GM12801 (cell line): ENCODE measurements around the gene CCL22.

Experiments
- TF ChIP-seq, protein P1 (sequence below): IDR thresholded peaks from one replicate; pipeline ENCODE4 v1.5.1; 2011; ENCODE audit warnings: control low read depth; ENCODE audit not compliant: insufficient read length; ENCODE audit errors: extremely low read depth

The CCL22 gene

DNA sequence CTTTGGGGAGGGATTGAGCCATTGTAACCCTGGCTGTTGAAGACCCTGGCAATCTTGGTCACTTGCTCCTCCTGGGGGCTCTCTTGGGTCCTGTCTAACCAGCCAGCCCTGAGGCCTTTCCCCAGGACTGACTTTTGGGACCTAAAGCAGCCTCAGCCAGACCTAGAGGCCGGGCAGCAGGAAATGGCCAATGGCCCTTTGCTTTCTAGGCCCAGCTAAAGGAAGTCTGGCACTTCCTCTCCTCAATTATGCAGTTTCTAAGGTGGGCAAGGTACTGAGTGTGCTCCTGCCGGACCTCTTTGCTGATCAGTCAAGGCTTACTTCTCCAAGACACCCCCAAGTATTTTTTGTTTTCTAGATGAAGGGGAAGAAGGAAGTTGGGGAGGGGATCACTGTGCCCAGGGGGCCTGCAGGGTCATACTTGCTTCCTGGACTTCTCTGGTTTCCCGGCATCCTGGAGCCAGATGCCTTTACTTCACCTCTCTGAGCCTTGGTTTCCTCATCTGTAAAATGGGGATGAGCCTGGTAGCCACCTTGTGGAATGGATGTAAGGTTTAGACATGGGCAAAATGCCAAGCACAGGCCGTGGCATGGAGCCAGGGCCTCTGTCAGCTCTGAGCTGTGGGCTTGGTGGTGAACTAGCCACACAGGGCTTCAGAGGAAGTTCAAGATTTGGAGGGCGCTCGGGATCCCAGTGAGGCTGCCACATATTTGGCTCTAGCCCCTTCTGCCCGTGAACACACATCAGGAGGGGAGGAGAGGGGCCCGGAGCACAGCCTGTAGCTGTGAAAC, 22.3 kb downstream of the CCL22 start:
- TF ChIP-seq, protein P1, sequence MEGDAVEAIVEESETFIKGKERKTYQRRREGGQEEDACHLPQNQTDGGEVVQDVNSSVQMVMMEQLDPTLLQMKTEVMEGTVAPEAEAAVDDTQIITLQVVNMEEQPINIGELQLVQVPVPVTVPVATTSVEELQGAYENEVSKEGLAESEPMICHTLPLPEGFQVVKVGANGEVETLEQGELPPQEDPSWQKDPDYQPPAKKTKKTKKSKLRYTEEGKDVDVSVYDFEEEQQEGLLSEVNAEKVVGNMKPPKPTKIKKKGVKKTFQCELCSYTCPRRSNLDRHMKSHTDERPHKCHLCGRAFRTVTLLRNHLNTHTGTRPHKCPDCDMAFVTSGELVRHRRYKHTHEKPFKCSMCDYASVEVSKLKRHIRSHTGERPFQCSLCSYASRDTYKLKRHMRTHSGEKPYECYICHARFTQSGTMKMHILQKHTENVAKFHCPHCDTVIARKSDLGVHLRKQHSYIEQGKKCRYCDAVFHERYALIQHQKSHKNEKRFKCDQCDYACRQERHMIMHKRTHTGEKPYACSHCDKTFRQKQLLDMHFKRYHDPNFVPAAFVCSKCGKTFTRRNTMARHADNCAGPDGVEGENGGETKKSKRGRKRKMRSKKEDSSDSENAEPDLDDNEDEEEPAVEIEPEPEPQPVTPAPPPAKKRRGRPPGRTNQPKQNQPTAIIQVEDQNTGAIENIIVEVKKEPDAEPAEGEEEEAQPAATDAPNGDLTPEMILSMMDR = no peak

DNA sequence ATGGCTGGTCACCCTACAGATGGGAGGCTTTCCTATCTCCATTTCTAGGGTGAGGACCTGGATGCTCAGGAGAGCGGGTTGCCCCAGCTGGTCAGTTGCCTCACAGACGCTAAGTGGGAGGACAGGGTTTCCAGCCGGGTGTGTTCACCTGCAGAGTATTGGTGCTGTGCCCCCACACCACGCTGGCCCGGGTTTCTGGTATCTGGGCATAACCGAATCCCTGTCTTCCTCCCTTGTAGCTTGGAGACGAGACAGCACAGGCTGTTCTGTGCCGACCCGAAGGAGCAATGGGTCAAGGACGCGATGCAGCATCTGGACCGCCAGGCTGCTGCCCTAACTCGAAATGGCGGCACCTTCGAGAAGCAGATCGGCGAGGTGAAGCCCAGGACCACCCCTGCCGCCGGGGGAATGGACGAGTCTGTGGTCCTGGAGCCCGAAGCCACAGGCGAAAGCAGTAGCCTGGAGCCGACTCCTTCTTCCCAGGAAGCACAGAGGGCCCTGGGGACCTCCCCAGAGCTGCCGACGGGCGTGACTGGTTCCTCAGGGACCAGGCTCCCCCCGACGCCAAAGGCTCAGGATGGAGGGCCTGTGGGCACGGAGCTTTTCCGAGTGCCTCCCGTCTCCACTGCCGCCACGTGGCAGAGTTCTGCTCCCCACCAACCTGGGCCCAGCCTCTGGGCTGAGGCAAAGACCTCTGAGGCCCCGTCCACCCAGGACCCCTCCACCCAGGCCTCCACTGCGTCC, 23.4 kb downstream of the CCL22 start:
- TF ChIP-seq, protein P1 = no peak

DNA sequence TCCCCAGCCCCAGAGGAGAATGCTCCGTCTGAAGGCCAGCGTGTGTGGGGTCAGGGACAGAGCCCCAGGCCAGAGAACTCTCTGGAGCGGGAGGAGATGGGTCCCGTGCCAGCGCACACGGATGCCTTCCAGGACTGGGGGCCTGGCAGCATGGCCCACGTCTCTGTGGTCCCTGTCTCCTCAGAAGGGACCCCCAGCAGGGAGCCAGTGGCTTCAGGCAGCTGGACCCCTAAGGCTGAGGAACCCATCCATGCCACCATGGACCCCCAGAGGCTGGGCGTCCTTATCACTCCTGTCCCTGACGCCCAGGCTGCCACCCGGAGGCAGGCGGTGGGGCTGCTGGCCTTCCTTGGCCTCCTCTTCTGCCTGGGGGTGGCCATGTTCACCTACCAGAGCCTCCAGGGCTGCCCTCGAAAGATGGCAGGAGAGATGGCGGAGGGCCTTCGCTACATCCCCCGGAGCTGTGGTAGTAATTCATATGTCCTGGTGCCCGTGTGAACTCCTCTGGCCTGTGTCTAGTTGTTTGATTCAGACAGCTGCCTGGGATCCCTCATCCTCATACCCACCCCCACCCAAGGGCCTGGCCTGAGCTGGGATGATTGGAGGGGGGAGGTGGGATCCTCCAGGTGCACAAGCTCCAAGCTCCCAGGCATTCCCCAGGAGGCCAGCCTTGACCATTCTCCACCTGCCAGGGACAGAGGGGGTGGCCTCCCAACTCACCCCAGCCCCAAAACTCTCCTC, 24.1 kb downstream of the CCL22 start:
- TF ChIP-seq, protein P1 = no peak

DNA sequence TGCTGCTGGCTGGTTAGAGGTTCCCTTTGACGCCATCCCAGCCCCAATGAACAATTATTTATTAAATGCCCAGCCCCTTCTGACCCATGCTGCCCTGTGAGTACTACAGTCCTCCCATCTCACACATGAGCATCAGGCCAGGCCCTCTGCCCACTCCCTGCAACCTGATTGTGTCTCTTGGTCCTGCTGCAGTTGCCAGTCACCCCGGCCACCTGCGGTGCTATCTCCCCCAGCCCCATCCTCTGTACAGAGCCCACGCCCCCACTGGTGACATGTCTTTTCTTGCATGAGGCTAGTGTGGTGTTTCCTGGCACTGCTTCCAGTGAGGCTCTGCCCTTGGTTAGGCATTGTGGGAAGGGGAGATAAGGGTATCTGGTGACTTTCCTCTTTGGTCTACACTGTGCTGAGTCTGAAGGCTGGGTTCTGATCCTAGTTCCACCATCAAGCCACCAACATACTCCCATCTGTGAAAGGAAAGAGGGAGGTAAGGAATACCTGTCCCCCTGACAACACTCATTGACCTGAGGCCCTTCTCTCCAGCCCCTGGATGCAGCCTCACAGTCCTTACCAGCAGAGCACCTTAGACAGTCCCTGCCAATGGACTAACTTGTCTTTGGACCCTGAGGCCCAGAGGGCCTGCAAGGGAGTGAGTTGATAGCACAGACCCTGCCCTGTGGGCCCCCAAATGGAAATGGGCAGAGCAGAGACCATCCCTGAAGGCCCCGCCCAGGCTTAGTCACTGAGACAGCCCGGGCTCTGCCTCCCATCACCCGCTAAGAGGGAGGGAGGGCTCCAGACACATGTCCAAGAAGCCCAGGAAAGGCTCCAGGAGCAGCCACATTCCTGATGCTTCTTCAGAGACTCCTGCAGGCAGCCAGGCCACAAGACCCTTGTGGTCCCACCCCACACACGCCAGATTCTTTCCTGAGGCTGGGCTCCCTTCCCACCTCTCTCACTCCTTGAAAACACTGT, 25.0 kb downstream of the CCL22 start:
- TF ChIP-seq, protein P1 = no peak

DNA sequence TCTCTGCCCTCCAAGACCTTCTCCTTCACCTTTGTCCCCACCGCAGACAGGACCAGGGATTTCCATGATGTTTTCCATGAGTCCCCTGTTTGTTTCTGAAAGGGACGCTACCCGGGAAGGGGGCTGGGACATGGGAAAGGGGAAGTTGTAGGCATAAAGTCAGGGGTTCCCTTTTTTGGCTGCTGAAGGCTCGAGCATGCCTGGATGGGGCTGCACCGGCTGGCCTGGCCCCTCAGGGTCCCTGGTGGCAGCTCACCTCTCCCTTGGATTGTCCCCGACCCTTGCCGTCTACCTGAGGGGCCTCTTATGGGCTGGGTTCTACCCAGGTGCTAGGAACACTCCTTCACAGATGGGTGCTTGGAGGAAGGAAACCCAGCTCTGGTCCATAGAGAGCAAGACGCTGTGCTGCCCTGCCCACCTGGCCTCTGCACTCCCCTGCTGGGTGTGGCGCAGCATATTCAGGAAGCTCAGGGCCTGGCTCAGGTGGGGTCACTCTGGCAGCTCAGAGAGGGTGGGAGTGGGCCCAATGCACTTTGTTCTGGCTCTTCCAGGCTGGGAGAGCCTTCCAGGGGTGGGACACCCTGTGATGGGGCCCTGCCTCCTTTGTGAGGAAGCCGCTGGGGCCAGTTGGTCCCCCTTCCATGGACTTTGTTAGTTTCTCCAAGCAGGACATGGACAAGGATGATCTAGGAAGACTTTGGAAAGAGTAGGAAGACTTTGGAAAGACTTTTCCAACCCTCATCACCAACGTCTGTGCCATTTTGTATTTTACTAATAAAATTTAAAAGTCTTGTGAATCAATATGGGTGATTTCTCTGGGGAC, 25.9 kb downstream of the CCL22 start:
- TF ChIP-seq, protein P1 = no peak

DNA sequence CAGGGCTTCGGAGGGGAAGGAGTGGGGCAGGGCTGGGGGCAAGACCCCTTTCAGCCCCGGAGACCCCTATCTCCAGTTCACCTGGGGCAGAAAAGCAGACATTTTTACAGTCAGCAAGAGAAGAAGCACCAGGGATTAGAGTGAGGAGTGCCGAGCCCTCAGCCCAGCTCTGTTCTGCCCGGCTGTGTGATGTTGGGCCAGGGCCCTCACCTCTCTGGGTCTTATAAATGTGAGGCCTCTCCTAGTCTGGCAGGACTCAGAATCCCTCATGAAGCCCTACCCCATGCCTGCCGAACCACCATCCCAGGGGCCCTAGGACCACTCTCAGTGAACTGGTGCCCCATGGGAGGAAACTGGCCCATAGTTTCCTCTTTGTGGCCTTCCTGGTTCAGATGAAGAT, 26.5 kb downstream of the CCL22 start:
- TF ChIP-seq, protein P1 = no peak
